ENCODE results near the gene CFAP61. TPM values are rescaled to one million over a fixed set of nuclear protein-coding genes. Genes with fewer than 3 reads are reported as not detected.

The CFAP61 gene
- polyA plus RNA-seq, 4 donors, result 3.2 to 4.4 (median 3.7) TPM

Other genes with a start within 250 kb of the CFAP61 start
- gene NAA20, start 35.2 kb upstream of the CFAP61 start, polyA plus RNA-seq (ENCODE audit: insufficient read length in 4 of 4), result 100 to 1,000 TPM in 2 of 4 donors, 10 to 100 TPM in 2; 76.8 to 105 (median 98.1) TPM
- gene CRNKL1, start 66 bp upstream of the CFAP61 start, polyA plus RNA-seq (ENCODE audit: insufficient read length in 4 of 4), result 10 to 100 TPM; 35.6 to 47.9 (median 44.0) TPM

Data from left renal cortex interstitium (tissue), 4 donors.